Loucy (cell line): Measurements from ENCODE around the gene H6PD.

Experiments
- CTCF ChIP-seq: fragments of 200-600 bp; sonication (generic); conservative IDR thresholded peaks from 2 replicates; pipeline ENCODE4 v1.5.1; 2014; ENCODE audit warnings: mild to moderate bottlenecking, antibody characterized with exemption, low read length
- EZH2phosphoT487 ChIP-seq: fragments of 200-600 bp; IDR thresholded peaks from 2 replicates; pipeline ENCODE4 v1.6.1; 2018; ENCODE audit warnings: antibody characterized with exemption, mild to moderate bottlenecking, moderate library complexity, borderline replicate concordance

GRCh38 chr1:9308236-9308785 lies 73.7 kb downstream of the H6PD start:
- TF ChIP-seq EZH2phosphoT487 (no peak), CTCF (no peak)
